ENCODE results near the gene ZFHX3.

Gene ZFHX3

GRCh38 chr16:72977127-72977526 lies 70.8 kb downstream of the ZFHX3 start:
- no peak for DNase-seq (ENCODE audit: low read depth, low spot score)

GRCh38 chr16:72976438-72977064 lies 71.4 kb downstream of the ZFHX3 start:
- DNase-seq (ENCODE audit: low read depth, low spot score), result no peak

DNA sequence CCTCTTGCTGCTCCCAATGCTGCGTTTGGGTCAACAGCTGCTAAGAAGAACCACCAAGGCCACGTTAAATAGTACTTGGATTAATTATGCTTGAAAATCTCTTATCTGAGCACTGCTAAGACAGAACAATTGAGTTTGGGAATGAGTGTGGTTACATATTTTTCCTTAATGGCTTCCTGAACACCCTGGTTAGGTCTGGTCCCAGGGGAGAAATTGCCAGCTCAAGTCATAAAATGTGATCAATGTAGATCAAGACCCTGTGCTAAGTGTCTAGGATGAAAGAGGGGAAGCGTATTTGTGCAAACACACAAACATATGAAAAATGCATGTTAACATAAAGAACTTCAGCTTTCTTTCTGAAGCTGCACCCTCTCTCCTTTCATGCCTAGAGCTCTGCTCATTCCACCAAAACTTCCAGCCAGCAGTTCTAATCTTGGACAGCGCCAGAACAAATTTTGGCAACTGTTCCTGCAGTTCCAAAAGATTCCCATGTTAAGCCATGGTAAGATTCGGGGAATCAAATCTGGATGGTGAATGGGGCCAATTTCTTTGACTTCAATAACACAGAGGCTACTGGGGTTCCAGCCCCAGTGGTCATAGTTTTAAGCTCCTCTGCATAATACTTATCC lies 72.0 kb downstream of the ZFHX3 start:
- DNase-seq (ENCODE audit: low read depth, low spot score), result no peak

GRCh38 chr16:72974142-72974769 lies 73.7 kb downstream of the ZFHX3 start:
- DNase-seq (ENCODE audit: low read depth, low spot score), result peak; percentile 16

DNA sequence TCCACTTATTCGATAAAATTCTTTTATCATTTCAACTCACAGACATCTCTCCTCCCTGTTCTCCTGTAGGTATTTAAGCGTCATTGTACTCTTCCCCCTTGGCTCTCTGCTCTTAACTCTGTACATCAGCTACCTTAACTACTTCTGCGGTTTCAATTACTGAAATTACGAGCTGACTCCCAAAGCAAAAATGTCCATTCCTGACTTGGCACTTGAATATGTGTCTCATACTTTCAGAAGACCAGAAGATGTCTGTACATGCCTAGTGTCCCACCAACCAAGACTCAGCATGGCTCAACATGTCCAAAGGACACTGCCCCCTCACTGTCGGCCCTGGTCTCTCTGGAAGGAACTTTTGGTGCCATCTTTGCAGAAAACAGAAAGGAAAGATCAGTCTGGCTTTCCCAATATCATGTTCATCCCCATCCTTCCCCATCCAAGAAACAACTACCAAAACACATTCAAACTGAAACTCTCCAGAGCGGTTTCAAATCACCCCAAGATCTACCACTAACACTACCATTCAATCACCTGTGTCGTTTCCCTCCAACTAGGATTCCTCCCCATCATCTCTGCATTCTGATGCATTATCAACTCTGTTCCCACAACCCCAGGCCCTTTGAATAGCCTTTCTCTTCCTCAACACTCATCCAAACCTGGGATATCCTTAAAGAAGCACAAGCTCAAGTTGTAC lies 74.9 kb downstream of the ZFHX3 start:
- DNase-seq (ENCODE audit: low read depth, low spot score), result no peak

- no peak for DNase-seq (ENCODE audit: low read depth, low spot score)
These were observed 76.6 kb downstream of the ZFHX3 start for GRCh38 chr16:72971370-72971769.

GRCh38 chr16:72970656-72971055 lies 77.3 kb downstream of the ZFHX3 start:
- DNase-seq (ENCODE audit: low read depth, low spot score), result no peak

DNA sequence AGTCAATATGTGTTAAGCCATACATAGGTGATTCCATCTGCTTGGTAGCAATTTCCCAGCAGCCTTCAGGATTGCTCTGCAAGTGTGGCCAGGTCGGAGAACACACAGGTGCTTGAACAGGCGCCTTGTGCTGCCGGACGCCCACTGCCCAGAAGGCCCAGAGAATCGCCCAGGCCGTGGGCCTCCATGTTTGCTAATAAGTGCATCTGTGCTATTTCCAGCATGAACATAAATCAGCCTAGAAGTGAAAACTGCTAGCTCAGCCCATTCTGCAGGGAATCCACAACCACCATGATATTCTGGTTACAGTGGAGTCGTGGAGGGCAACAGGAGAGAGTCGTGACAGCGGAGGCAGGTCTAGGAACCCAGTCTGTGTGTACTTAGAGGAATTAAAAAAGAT lies 78.1 kb downstream of the ZFHX3 start:
- DNase-seq (ENCODE audit: low read depth, low spot score), result no peak

GRCh38 chr16:72969146-72969545 lies 78.8 kb downstream of the ZFHX3 start:
- DNase-seq (ENCODE audit: low read depth, low spot score), result no peak

GRCh38 chr16:72967941-72968340 lies 80.0 kb downstream of the ZFHX3 start:
- no peak for DNase-seq (ENCODE audit: low read depth, low spot score)

DNA sequence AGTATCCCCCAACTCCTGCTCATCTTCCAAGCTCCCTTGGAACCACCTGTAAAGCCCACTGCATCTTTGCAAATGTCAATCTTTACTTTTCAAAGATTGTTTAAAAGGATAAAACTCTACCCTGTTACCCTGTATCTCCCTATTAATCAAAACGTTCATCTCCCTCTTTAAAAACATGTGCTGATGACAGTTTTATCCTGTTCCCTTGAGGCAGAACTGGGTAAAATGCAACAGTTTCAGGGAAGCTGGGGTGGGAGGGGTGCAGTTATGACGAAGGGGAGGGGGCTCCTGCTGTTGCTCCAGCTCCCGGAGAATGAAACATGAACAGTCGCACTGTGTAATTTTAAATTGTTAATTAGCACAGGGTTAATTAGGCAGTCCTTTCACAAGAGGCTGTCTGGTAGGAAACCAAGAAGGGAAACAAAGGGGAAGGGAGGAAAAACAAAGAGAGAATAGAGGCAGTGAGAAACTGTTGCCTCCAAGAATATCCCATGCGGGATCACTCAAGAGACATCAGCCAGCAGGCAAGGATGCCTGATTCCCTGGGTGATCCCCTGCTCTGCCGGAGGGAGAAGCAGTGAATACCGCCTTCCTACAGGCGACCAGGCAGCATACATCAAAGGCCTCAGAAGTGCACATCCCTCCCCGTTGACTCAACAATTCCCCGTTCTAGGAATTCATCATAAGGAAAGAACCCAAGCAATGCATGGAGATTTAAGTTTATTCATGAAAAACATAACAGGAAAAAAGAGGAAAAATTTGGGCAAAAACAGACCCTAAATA lies 84.2 kb downstream of the ZFHX3 start:
- peak; percentile 58 for DNase-seq (ENCODE audit: low read depth, low spot score)

DNA sequence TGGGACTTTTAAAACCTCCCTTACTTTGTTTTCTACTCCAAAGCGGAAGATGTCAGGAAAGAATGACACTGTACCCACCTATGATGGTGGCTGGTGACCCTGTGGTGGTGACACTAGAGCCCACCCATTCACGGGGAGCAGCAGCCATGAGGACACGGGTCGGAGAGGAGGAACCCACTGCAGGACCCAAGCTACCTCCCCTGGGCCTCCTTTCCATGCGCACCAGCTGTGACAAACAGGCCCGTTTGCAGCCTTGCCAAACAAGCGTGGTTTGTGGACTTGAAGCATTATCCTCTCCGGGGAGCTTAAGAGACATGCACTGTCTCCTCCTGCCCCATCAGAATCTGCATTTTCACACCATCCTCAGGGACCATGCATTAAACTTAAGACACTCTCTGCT lies 85.6 kb downstream of the ZFHX3 start:
- no peak for DNase-seq (ENCODE audit: low read depth, low spot score)

DNA sequence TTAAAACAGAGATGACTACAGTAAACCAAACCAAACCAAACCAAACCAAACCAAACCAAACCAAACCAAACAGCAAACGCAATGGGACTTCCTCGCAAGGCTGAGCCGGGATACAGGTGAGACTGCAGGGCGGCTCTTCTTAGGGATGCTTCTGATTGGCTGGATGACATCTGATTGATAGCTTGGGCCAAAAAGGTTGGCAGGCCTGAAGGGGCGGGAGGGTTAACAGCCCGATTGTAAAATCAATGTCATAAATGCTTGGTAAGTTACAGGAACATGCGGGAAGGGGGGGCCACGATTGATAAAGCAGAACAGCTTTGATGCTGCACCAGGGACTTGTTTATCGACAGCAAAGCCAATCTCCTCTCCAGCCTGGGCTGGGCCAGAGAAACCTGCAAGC lies 86.1 kb downstream of the ZFHX3 start:
- no peak for DNase-seq (ENCODE audit: low read depth, low spot score)

- DNase-seq (ENCODE audit: low read depth, low spot score), result no peak
These were observed 86.7 kb downstream of the ZFHX3 start for GRCh38 chr16:72961115-72961832.

DNA sequence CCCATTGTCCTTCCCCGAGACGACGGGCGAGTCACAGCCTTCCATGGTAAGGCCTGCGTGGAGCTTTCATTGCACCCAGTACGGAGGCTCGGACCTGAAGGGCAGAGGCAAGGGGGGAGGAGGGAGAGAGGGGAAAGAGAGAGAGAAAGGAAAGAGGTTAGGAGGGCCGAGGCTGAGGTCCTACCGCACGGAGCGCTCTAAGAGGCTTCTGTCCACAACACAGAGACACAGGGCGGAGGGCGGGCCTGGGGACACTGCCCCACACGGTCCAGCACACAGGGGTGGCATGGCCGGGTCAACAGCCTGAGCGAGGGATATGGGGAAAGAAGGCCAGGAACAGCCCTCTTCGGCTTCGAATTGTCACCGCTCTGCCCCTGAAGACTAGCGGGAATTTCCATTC lies 87.8 kb downstream of the ZFHX3 start:
- no peak for DNase-seq (ENCODE audit: low read depth, low spot score)

GRCh38 chr16:72959301-72959996 lies 88.5 kb downstream of the ZFHX3 start:
- DNase-seq (ENCODE audit: low read depth, low spot score), result no peak

GRCh38 chr16:72958522-72959076 lies 89.3 kb downstream of the ZFHX3 start:
- DNase-seq (ENCODE audit: low read depth, low spot score), result no peak

GRCh38 chr16:72957303-72958277 lies 90.3 kb downstream of the ZFHX3 start:
- no peak for DNase-seq (ENCODE audit: low read depth, low spot score)

Measured in astrocyte of the hippocampus (primary cell).